GM11168 (cell line): ENCODE data around the gene DNAJA1.
"Not testable (repeated sequence)": the region's sequence is repeated elsewhere in the genome, so short reads cannot be mapped to it uniquely, and the experiment has no call there.

Source experiments
- in situ Hi-C: fragments of 300-500 bp; cut with MboI; formaldehyde crosslinking; loops from one replicate; pipeline ENCODE4 v1.12.0; 2022; ENCODE audit warnings: low sequenced_read_pairs; ENCODE audit not compliant: unreplicated experiment

The DNAJA1 gene

GRCh38 chr9:33080534-33080933, 55.5 kb downstream of the DNAJA1 start:
- in situ Hi-C loops, result loop anchor here (5.0 kb wide), 1 partner anchor 142 kb away; no protein-coding TSS in a partner anchor

- in situ Hi-C loops, result loop anchor here (5.0 kb wide), 1 partner anchor 141 kb away; no protein-coding TSS in a partner anchor
Observed at GRCh38 chr9:33081128-33081851, 56.2 kb downstream of the DNAJA1 start.

- in situ Hi-C loops, result loop anchor here (5.0 kb wide), 1 partner anchor 140 kb away; no protein-coding TSS in a partner anchor
Observed at GRCh38 chr9:33082128-33082527, 57.1 kb downstream of the DNAJA1 start.

GRCh38 chr9:33082538-33083326, 57.7 kb downstream of the DNAJA1 start:
- in situ Hi-C loops, result loop anchor here (5.0 kb wide), 1 partner anchor 140 kb away; no protein-coding TSS in a partner anchor

GRCh38 chr9:33085672-33086071, 60.6 kb downstream of the DNAJA1 start:
- in situ Hi-C loops, result not testable (repeated sequence)
